Osteoblast (primary cell): ENCODE measurements around the gene UBE2D2. TPM values are rescaled to one million over a fixed set of nuclear protein-coding genes. Genes with fewer than 3 reads are reported as not detected.
"Not testable (repeated sequence)": the region's sequence is repeated elsewhere in the genome, so short reads cannot be mapped to it uniquely, and the experiment has no call there.

Experiments
- DNase-seq: peaks from one replicate; pipeline ENCODE4 v3.0.0; 2011; ENCODE audit warnings: low spot score, mixed read lengths; ENCODE audit not compliant: insufficient read length; ENCODE audit errors: missing footprints
- H2AFZ ChIP-seq: 2 replicates; pipeline ENCODE4 v1.6.0; 2011; ENCODE audit warnings: mild to moderate bottlenecking, low read length
- H3K27ac ChIP-seq: 2 replicates; pipeline ENCODE4 v1.5.1; 2011; ENCODE audit warnings: mild to moderate bottlenecking, low read depth, low read length, moderate library complexity
- H3K27me3 ChIP-seq: 2 replicates; pipeline ENCODE4 v1.6.0; 2012; ENCODE audit warnings: mild to moderate bottlenecking, control low read depth, inconsistent platforms, low read length, moderate library complexity; ENCODE audit not compliant: insufficient read depth
- H3K36me3 ChIP-seq: 2 replicates; pipeline ENCODE4 v1.5.1; 2011; ENCODE audit warnings: mild to moderate bottlenecking, low read length, control low read depth, moderate library complexity; ENCODE audit not compliant: insufficient read depth
- H3K4me1 ChIP-seq: 2 replicates; pipeline ENCODE4 v1.5.1; 2011; ENCODE audit warnings: mild to moderate bottlenecking, low read length, control low read depth, moderate library complexity; ENCODE audit not compliant: insufficient read depth
- H3K4me2 ChIP-seq: 2 replicates; pipeline ENCODE4 v1.6.0; 2011; ENCODE audit warnings: mild to moderate bottlenecking, low read length; ENCODE audit not compliant: insufficient read depth
- H3K4me3 ChIP-seq: fragments of 200-600 bp; sonication (generic); 3 replicates; pipeline ENCODE4 v1.5.1; 2012; ENCODE audit warnings: mild to moderate bottlenecking, low read length, inconsistent platforms; ENCODE audit not compliant: insufficient read depth
- H3K79me2 ChIP-seq: 2 replicates; pipeline ENCODE4 v1.6.0; 2012; ENCODE audit warnings: mild to moderate bottlenecking, low read length, control low read depth, inconsistent platforms; ENCODE audit not compliant: insufficient read depth
- H3K9me3 ChIP-seq: 2 replicates; pipeline ENCODE4 v1.5.1; 2011; ENCODE audit warnings: low read depth, low read length, control low read depth
- H4K20me1 ChIP-seq: 2 replicates; pipeline ENCODE4 v1.6.0; 2012; ENCODE audit warnings: mild to moderate bottlenecking, low read length, control low read depth; ENCODE audit not compliant: insufficient read depth
- total RNA-seq: library from RNA; depleted of rRNA; stranded (reverse); fragments of >200 nt; gene quantifications from 2 replicates; pipeline ENCODE4 v1.2.3, GENCODE V29; 2012
- TF ChIP-seq, protein P1 (sequence below): IDR thresholded peaks from 2 replicates; pipeline ENCODE4 v1.5.1; 2011; ENCODE audit warnings: mild to moderate bottlenecking, low read depth, low read length, moderate library complexity; ENCODE audit errors: extremely low read depth

UBE2D2 gene
- 52.8 and 58.6 TPM in 2 replicates for total RNA-seq

DNA sequence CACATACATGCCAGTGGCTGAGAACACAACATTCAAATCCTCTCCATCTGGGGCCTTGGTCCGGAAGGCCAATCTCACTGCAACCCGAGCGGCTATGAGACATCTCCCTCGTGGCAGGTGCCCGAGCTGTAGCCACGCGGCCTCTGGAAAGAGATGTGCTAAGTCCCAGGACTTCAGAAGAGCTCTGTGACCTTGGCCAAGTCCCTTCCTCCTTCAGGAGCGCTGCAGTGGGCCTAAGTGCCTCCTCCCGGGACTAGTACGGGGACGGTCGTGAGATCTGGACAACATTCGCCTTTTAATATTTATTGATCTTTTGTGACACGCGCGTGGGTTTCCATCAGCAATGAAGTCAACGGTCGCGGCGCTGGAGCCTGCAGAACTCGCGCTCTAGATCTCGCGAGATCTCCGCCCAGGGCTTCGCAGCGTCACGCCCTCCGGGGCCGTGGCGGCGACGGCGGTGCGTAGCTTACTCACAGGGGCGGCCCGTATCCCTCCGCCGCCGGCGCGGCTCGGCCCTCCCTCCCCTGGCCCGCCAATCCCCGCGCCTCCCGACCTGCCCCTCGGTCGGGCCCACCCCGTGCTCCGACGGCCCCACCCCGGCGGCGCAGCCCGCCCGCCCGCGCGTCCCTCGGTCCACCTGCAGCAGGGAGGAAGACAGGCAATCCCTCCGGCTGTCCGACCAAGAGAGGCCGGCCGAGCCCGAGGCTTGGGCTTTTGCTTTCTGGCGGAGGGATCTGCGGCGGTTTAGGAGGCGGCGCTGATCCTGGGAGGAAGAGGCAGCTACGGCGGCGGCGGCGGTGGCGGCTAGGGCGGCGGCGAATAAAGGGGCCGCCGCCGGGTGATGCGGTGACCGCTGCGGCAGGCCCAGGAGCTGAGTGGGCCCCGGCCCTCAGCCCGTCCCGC lies at the start of gene UBE2D2:
Gene UBE2D2 (plus strand): TSS at position 588 of the 903 bp plus-strand sequence. CDS start 453 bp downstream, outside the sequence.
- Histone ChIP-seq H3K4me2 (peak within 1 kb of the TSS; percentile 98), H3K79me2 (peaks cover 46% of the 10 kb centered on the region), H3K4me3 (peak within 1 kb of the TSS; percentile 88), H3K27ac (peak within 1 kb of the TSS; percentile 90), H4K20me1 (peaks cover 23% of the 10 kb centered on the region), H3K4me1 (peaks cover 26% of the 10 kb centered on the region), H3K9me3 (no peaks in the 10 kb centered on the region), H3K36me3 (no peaks in the 10 kb centered on the region), H2AFZ (peak within 1 kb of the TSS; percentile 100), H3K27me3 (no peaks in the 10 kb centered on the region)
- TF ChIP-seq, protein P1, sequence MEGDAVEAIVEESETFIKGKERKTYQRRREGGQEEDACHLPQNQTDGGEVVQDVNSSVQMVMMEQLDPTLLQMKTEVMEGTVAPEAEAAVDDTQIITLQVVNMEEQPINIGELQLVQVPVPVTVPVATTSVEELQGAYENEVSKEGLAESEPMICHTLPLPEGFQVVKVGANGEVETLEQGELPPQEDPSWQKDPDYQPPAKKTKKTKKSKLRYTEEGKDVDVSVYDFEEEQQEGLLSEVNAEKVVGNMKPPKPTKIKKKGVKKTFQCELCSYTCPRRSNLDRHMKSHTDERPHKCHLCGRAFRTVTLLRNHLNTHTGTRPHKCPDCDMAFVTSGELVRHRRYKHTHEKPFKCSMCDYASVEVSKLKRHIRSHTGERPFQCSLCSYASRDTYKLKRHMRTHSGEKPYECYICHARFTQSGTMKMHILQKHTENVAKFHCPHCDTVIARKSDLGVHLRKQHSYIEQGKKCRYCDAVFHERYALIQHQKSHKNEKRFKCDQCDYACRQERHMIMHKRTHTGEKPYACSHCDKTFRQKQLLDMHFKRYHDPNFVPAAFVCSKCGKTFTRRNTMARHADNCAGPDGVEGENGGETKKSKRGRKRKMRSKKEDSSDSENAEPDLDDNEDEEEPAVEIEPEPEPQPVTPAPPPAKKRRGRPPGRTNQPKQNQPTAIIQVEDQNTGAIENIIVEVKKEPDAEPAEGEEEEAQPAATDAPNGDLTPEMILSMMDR, result no peak
- DNase-seq, result peak; percentile 99

DNA sequence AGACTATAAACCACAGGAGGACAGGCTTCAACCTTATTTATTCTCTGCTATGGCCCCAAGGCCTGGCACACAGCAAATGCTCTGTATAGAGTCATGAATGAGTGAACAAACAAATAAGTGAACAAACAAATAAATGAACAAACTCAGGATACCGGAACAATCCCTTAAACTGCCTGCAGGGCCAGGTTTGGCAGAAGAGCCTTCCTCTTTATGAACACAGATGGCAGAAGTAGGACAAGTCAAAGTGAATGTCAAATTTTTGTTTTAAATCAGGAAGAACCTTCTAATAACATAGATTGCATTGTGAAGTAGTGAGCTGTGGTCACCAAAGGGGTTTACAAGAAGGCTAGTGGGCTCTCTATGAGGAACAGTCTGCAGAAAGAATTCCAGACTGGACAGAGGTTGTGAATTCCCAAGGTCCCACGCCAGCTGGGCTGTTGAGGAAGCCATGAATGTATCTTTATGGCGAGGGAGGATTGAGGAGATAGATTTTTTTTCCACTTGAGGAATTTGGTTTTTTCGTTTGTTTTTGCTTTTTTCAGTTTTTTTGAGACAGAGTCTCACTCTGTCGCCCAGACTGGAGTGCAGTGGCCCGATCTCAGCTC lies 48.3 kb upstream of the UBE2D2 start:
- H3K4me1 ChIP-seq, result no peaks in the 10 kb centered on the region

DNA sequence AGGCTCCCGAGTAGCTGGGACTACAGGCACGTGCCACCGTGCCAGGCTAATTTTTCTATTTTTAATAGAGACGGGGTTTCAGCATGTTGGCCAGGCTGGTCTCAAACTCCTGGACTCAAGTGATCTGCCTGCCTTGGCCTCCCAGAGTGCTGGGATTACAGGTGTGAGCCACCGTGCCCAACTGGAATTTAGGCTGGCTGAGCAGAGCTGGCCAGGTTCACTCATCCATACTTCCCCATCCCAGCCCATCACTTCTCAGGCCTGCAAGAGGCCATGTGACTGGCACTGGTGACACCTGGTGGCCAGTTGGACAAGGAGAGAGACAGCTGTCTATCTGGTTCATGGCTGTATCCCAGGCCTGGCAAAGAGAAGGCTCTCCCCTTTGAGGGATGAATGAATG lies 47.7 kb upstream of the UBE2D2 start:
- not testable (repeated sequence) for H3K36me3 ChIP-seq, H4K20me1 ChIP-seq, H3K4me2 ChIP-seq, H3K9me3 ChIP-seq, H3K4me3 ChIP-seq, H3K27ac ChIP-seq, H3K4me1 ChIP-seq, H3K27me3 ChIP-seq, H3K79me2 ChIP-seq
- H2AFZ ChIP-seq, result peak overlapping the region; percentile 59
- DNase-seq, result peak; percentile 92
- TF ChIP-seq, protein P1, result peak; percentile 73

More for the DNA sequence above, 48.3 kb upstream of the UBE2D2 start:
- no peaks in the 10 kb centered on the region for H3K9me3 ChIP-seq
- H3K27ac ChIP-seq, result no peak overlapping the region
- no peaks in the 10 kb centered on the region for H3K79me2 ChIP-seq
- H3K36me3 ChIP-seq, result no peaks in the 10 kb centered on the region
- no peak overlapping the region for H2AFZ ChIP-seq
- TF ChIP-seq, protein P1, result peak; percentile 6
- H3K27me3 ChIP-seq, result no peaks in the 10 kb centered on the region
- no peak for DNase-seq
- H4K20me1 ChIP-seq, result no peaks in the 10 kb centered on the region
- H3K4me2 ChIP-seq, result no peak overlapping the region
- H3K4me3 ChIP-seq, result no peak overlapping the region
